HG02623 (cell line): Measurements from ENCODE around the gene CCDC154.
"Not testable (repeated sequence)": the region's sequence is repeated elsewhere in the genome, so short reads cannot be mapped to it uniquely, and the experiment has no call there.

Experiments
- ATAC-seq: cut with Tn5 transposase; IDR thresholded peaks from one replicate; pipeline ENCODE4 v1.9.1; 2021; ENCODE audit warnings: moderate library complexity; ENCODE audit not compliant: unreplicated experiment

Gene CCDC154

GRCh38 chr16:1455190-1456171, 11.1 kb upstream of the CCDC154 start:
- no peak for ATAC-seq

- ATAC-seq = no peak
These were observed 10.2 kb upstream of the CCDC154 start for GRCh38 chr16:1454561-1454960.

- no peak for ATAC-seq
These were observed 9.0 kb upstream of the CCDC154 start for GRCh38 chr16:1453316-1453715.

- no peak for ATAC-seq
These were observed 8.2 kb upstream of the CCDC154 start for GRCh38 chr16:1452530-1452929.

- ATAC-seq = no peak
These were observed 7.5 kb upstream of the CCDC154 start for GRCh38 chr16:1451702-1452392.

- ATAC-seq = no peak
These were observed 6.5 kb upstream of the CCDC154 start for GRCh38 chr16:1450841-1451240.

- ATAC-seq = no peak
These were observed 5.9 kb upstream of the CCDC154 start for GRCh38 chr16:1450218-1450617.

- no peak for ATAC-seq
These were observed 4.9 kb upstream of the CCDC154 start for GRCh38 chr16:1449201-1449788.

GRCh38 chr16:1448536-1449116, 4.3 kb upstream of the CCDC154 start:
- no peak for ATAC-seq

GRCh38 chr16:1447965-1448364, 3.6 kb upstream of the CCDC154 start:
- ATAC-seq = no peak

- no peak for ATAC-seq
These were observed 2.1 kb upstream of the CCDC154 start for GRCh38 chr16:1446296-1447080.

- ATAC-seq = no peak
These were observed 1.3 kb upstream of the CCDC154 start for GRCh38 chr16:1445518-1446203.

GRCh38 chr16:1444730-1445517, 568 bp upstream of the CCDC154 start:
- no peak for ATAC-seq

- no peak for ATAC-seq
These were observed 868 bp downstream of the CCDC154 start for GRCh38 chr16:1443403-1443973.

- ATAC-seq = no peak
These were observed 1.7 kb downstream of the CCDC154 start for GRCh38 chr16:1442697-1443096.

- ATAC-seq = no peak
These were observed 2.9 kb downstream of the CCDC154 start for GRCh38 chr16:1441391-1441829.

- ATAC-seq = not testable (repeated sequence)
These were observed 4.7 kb downstream of the CCDC154 start for GRCh38 chr16:1439699-1440074.

GRCh38 chr16:1439058-1439698, 5.2 kb downstream of the CCDC154 start:
- no peak for ATAC-seq
